Measurements from ENCODE around the gene LHFPL6. TPM values are rescaled to one million over a fixed set of nuclear protein-coding genes. Genes with fewer than 3 reads are reported as not detected.
A peak's percentile ranks its signal among the peaks of the same experiment; 100 is the strongest.

LHFPL6 gene
- total and polyA plus RNA-seq, 11 donors: 34.4 to 74.4 (median 53.2) TPM

GRCh38 chr13:39353988-39354387, 249.0 kb downstream of the LHFPL6 start:
- 36 to 51% (median 39%) methylated on average over 1 of the region's 1 CpG for WGBS, 4 donors
- peaks cover 0 to 29% (median 0%) of the 10 kb centered on the region in 12 donors for H3K9me3 ChIP-seq
- peaks cover 0 to 46% (median 23%) of the 10 kb centered on the region in 12 donors for H3K4me1 ChIP-seq
- ATAC-seq (no peak), DNase-seq (no peak)
- H3K36me3 ChIP-seq: no peaks in the 10 kb centered on the region
- no peak overlapping the region for H3K27ac ChIP-seq
- intact Hi-C loops (cut with DNase I): loop anchor here in 1 of 10 donors (5.0 kb wide), 1 partner anchor 42 kb away; no protein-coding TSS in a partner anchor
- H3K27me3 ChIP-seq: no peaks in the 10 kb centered on the region
- TF ChIP-seq, protein P1, sequence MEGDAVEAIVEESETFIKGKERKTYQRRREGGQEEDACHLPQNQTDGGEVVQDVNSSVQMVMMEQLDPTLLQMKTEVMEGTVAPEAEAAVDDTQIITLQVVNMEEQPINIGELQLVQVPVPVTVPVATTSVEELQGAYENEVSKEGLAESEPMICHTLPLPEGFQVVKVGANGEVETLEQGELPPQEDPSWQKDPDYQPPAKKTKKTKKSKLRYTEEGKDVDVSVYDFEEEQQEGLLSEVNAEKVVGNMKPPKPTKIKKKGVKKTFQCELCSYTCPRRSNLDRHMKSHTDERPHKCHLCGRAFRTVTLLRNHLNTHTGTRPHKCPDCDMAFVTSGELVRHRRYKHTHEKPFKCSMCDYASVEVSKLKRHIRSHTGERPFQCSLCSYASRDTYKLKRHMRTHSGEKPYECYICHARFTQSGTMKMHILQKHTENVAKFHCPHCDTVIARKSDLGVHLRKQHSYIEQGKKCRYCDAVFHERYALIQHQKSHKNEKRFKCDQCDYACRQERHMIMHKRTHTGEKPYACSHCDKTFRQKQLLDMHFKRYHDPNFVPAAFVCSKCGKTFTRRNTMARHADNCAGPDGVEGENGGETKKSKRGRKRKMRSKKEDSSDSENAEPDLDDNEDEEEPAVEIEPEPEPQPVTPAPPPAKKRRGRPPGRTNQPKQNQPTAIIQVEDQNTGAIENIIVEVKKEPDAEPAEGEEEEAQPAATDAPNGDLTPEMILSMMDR (IDR thresholded peaks at IDR 0.05): no peak
- TF ChIP-seq POLR2A (IDR thresholded peaks at IDR 0.05): no peak
- H3K4me3 ChIP-seq: no peak overlapping the region

DNA sequence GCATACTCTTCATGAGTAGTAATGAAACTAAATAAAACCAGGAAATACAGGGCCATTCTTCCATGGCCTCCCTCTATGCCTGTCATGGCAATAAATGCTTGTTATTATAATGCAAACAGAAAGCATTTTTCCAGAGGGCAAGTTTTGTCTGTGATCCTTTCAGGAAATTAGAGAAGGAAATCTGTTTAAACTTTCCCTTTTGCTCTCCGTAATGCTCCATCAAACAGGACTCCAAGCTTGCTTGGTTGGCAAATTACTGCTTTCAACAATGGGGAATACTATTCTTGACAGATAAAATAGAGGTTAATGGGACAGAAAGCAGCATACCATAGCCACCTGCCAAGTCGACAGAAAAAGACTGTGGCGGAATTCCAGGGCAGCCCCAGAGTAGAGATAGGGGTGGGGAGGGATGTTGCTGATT, 252.5 kb downstream of the LHFPL6 start:
- WGBS, 4 donors: 9 to 15% (median 12%) methylated on average over 3 of the region's 3 CpGs
- intact Hi-C loops (cut with DNase I): loop anchor here in 1 of 10 donors (5.0 kb wide), 1 partner anchor 38 kb away; no protein-coding TSS in a partner anchor
- ATAC-seq (peak; percentile 53 to 75 (median 66)), DNase-seq (peak in 4 of 5 donors; percentile 45 to 62 (median 55))
- no peaks in the 10 kb centered on the region for H3K27me3 ChIP-seq
- no peaks in the 10 kb centered on the region for H3K36me3 ChIP-seq
- peak overlapping the region in 11 of 12 donors; percentile 5 to 82 (median 39) for H3K27ac ChIP-seq
- H3K9me3 ChIP-seq: peaks cover 0 to 12% (median 0%) of the 10 kb centered on the region in 12 donors
- TF ChIP-seq, protein P1 (IDR thresholded peaks at IDR 0.05): no peak
- no peak for TF ChIP-seq POLR2A (IDR thresholded peaks at IDR 0.05)
- peak overlapping the region in 5 of 12 donors; percentile 6 to 37 (median 25) for H3K4me3 ChIP-seq
- peaks cover 0 to 77% (median 45%) of the 10 kb centered on the region in 12 donors for H3K4me1 ChIP-seq

DNA sequence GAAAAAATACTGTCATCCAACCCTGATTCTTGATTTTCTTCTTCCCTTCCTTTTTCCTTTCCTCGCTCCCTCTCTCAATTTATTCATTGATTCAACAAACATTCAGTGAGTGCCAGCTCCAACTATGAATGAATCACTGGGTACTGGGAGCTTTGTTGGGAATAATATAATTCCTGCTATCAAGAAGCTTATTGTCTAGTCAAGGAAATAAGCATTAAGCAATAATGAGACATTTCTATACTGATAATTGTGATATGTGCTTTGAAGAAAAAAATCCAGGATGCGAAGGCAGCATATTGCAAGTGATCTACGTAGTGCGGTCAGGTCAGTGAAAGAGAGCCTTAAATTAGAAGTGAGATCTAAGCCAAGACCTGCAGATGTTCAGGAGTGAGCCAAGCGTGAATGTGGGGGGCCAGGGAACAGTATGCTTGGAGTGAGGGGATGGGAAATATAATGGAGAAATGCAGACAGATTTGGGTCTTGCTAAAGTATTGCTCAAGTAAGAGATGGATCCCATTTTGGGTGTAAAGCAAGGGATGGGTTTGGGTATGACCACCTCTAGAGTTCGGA, 253.5 kb downstream of the LHFPL6 start:
- no peaks in the 10 kb centered on the region for H3K36me3 ChIP-seq
- DNase-seq (no peak), ATAC-seq (peak in 1 of 4 donors; percentile 51)
- H3K4me1 ChIP-seq: peaks cover 0 to 69% (median 45%) of the 10 kb centered on the region in 12 donors
- peak overlapping the region in 7 of 12 donors; percentile 6 to 82 (median 70) for H3K27ac ChIP-seq
- peaks cover 0 to 2% (median 0%) of the 10 kb centered on the region in 12 donors for H3K9me3 ChIP-seq
- intact Hi-C loops (cut with DNase I): loop anchor here in 5 of 10 donors (5.0 to 10.0 kb wide), 3 partner anchors 253 to 263 kb away; partner anchors contain the start of gene LHFPL6 (in 4 of the 5)
- 58 to 68% (median 63%) methylated on average over 6 of the region's 6 CpGs for WGBS, 4 donors
- H3K4me3 ChIP-seq: no peak overlapping the region
- TF ChIP-seq, protein P1 (IDR thresholded peaks at IDR 0.05): no peak
- TF ChIP-seq POLR2A (IDR thresholded peaks at IDR 0.05): no peak
- H3K27me3 ChIP-seq: no peaks in the 10 kb centered on the region
